Lower lobe of right lung (tissue), 2 donors: ENCODE measurements around the gene ABCC10. TPM values are rescaled to one million over a fixed set of nuclear protein-coding genes. Genes with fewer than 3 reads are reported as not detected.
"Not testable (repeated sequence)": the region's sequence is repeated elsewhere in the genome, so short reads cannot be mapped to it uniquely, and the experiment has no call there.

Source experiments
- ATAC-seq, 2 donors: fragments of 200-7000 bp; cut with Tn5 transposase; one replicate each; pipeline ENCODE4 v1.9.1; 2020 to 2022; ENCODE audit warnings: mild to moderate bottlenecking in 2 of 2, moderate library complexity in 2 of 2
- DNase-seq: peaks from one replicate; pipeline ENCODE4 v3.0.0-alpha.2; 2020
- H3K27ac ChIP-seq: fragments of 200-600 bp; one replicate; pipeline ENCODE4 v1.8.0; 2022
- H3K27me3 ChIP-seq: fragments of 200-600 bp; one replicate; pipeline ENCODE4 v1.8.0; 2022; ENCODE audit warnings: low read depth
- H3K36me3 ChIP-seq: fragments of 200-600 bp; one replicate; pipeline ENCODE4 v1.8.0; 2022; ENCODE audit warnings: mild to moderate bottlenecking
- H3K4me1 ChIP-seq: fragments of 200-600 bp; one replicate; pipeline ENCODE4 v1.8.0; 2022
- H3K4me3 ChIP-seq: fragments of 200-600 bp; one replicate; pipeline ENCODE4 v1.8.0; 2022; ENCODE audit warnings: mild to moderate bottlenecking
- H3K9me3 ChIP-seq: fragments of 200-600 bp; one replicate; pipeline ENCODE4 v1.8.0; 2022
- CTCF ChIP-seq: fragments of 200-600 bp; IDR thresholded peaks from one replicate; pipeline ENCODE4 v1.8.0; 2022; ENCODE audit warnings: antibody characterized with exemption, mild to moderate bottlenecking
- intact Hi-C: fragments of 100-400 bp; cut with DNase I; formaldehyde crosslinking; loops from one replicate; pipeline ENCODE4 v1.11.0; 2022
- total RNA-seq: library from RNA; stranded (reverse); fragmentation: NEBNext Ultra II Directional; extraction: Animal tissue kit (Norgen Biotek cat#: 25700); gene quantifications from one replicate; pipeline ENCODE4 v1.2.1, GENCODE V29; 2021
- donor health status: DM: no; HTN: yes; CAD: no; lungs with severe emphysema.

ABCC10 gene
- total RNA-seq, 1 donor from 2014 or later, result 34.4 TPM

GRCh38 chr6:43416935-43417334 lies 10.4 kb upstream of the ABCC10 start:
- H3K4me1 ChIP-seq, result no peaks in the 10 kb centered on the region
- no peak overlapping the region for H3K27ac ChIP-seq
- no peaks in the 10 kb centered on the region for H3K9me3 ChIP-seq
- H3K36me3 ChIP-seq, result no peaks in the 10 kb centered on the region
- ATAC-seq (no peak), DNase-seq (no peak)
- H3K27me3 ChIP-seq, result no peaks in the 10 kb centered on the region
- H3K4me3 ChIP-seq, result no peak overlapping the region
- intact Hi-C loops, result no loop called here
- TF ChIP-seq CTCF, result no peak

GRCh38 chr6:43420012-43420709 lies 7.2 kb upstream of the ABCC10 start:
- Histone ChIP-seq H3K36me3 (no peaks in the 10 kb centered on the region), H3K27me3 (no peaks in the 10 kb centered on the region), H3K4me1 (no peaks in the 10 kb centered on the region), H3K4me3 (no peak overlapping the region), H3K27ac (no peak overlapping the region), H3K9me3 (no peaks in the 10 kb centered on the region)
- TF ChIP-seq CTCF, result no peak
- intact Hi-C loops, result no loop called here
- ATAC-seq (no peak), DNase-seq (no peak)

- H3K27me3 ChIP-seq, result no peaks in the 10 kb centered on the region
- no peaks in the 10 kb centered on the region for H3K36me3 ChIP-seq
- intact Hi-C loops, result no loop called here
- DNase-seq (no peak), ATAC-seq (no peak)
- H3K4me1 ChIP-seq, result peaks cover 3% of the 10 kb centered on the region
- no peaks in the 10 kb centered on the region for H3K9me3 ChIP-seq
- no peak for TF ChIP-seq CTCF
- H3K4me3 ChIP-seq, result no peak overlapping the region
- no peak overlapping the region for H3K27ac ChIP-seq
Measured at GRCh38 chr6:43421831-43422230, 5.5 kb upstream of the ABCC10 start.

- intact Hi-C loops, H3K36me3 ChIP-seq, ATAC-seq, H3K27ac ChIP-seq, H3K4me3 ChIP-seq, H3K9me3 ChIP-seq, DNase-seq, H3K27me3 ChIP-seq: not testable (repeated sequence)
- peaks cover 22% of the 10 kb centered on the region for H3K4me1 ChIP-seq
Measured at GRCh38 chr6:43425083-43425482, 2.3 kb upstream of the ABCC10 start.

GRCh38 chr6:43426928-43427405 lies 374 bp upstream of the ABCC10 start:
- no peak for DNase-seq
- ATAC-seq, result no peak
- no peak for TF ChIP-seq CTCF

GRCh38 chr6:43428112-43428570 lies 800 bp downstream of the ABCC10 start:
- DNase-seq, result no peak
- H3K4me1 ChIP-seq, result peaks cover 22% of the 10 kb centered on the region
- no peaks in the 10 kb centered on the region for H3K9me3 ChIP-seq
- no peak for ATAC-seq
- H3K4me3 ChIP-seq, result peak overlapping the region; percentile 95
- H3K27me3 ChIP-seq, result no peaks in the 10 kb centered on the region
- peak overlapping the region; percentile 91 for H3K27ac ChIP-seq
- intact Hi-C loops, result no loop called here
- no peak for TF ChIP-seq CTCF
- peaks cover 20% of the 10 kb centered on the region for H3K36me3 ChIP-seq

More at GRCh38 chr6:43426928-43427405, 374 bp upstream of the ABCC10 start:
- H3K27ac ChIP-seq, result peak overlapping the region; percentile 91
- peaks cover 22% of the 10 kb centered on the region for H3K4me1 ChIP-seq
- no peaks in the 10 kb centered on the region for H3K9me3 ChIP-seq
- H3K27me3 ChIP-seq, result no peaks in the 10 kb centered on the region
- peak overlapping the region; percentile 95 for H3K4me3 ChIP-seq
- peaks cover 8% of the 10 kb centered on the region for H3K36me3 ChIP-seq
- intact Hi-C loops, result no loop called here
